HG02588 (cell line): ENCODE measurements around the gene DNMT3L.
"Not testable (repeated sequence)": the region's sequence is repeated elsewhere in the genome, so short reads cannot be mapped to it uniquely, and the experiment has no call there.

Experiments
- ATAC-seq: cut with Tn5 transposase; IDR thresholded peaks from one replicate; pipeline ENCODE4 v1.9.1; 2021; ENCODE audit warnings: mild to moderate bottlenecking, moderate library complexity; ENCODE audit not compliant: unreplicated experiment

Gene DNMT3L

GRCh38 chr21:44249204-44250037 lies 12.3 kb downstream of the DNMT3L start:
- ATAC-seq, result not testable (repeated sequence)

- ATAC-seq, result not testable (repeated sequence)
These were observed 13.8 kb downstream of the DNMT3L start for GRCh38 chr21:44247904-44248303.

GRCh38 chr21:44243980-44244379 lies 17.7 kb downstream of the DNMT3L start:
- ATAC-seq, result peak; percentile 37

- peak; percentile 36 for ATAC-seq
These were observed 20.4 kb downstream of the DNMT3L start for GRCh38 chr21:44241281-44241680.

GRCh38 chr21:44240842-44241241 lies 20.9 kb downstream of the DNMT3L start, which contains the start of gene ICOSLG:
TSS of gene ICOSLG (minus strand) at chr21:44240943. CDS start at chr21:44240817, 126 bp downstream.
- peak; percentile 40 for ATAC-seq

- ATAC-seq, result peak; percentile 22
These were observed 21.3 kb downstream of the DNMT3L start for GRCh38 chr21:44240353-44240752.

GRCh38 chr21:44229561-44229960 lies 32.1 kb downstream of the DNMT3L start:
- not testable (repeated sequence) for ATAC-seq

- not testable (repeated sequence) for ATAC-seq
These were observed 33.6 kb downstream of the DNMT3L start for GRCh38 chr21:44228109-44228508.

- not testable (repeated sequence) for ATAC-seq
These were observed 34.1 kb downstream of the DNMT3L start for GRCh38 chr21:44227614-44228013.

- not testable (repeated sequence) for ATAC-seq
These were observed 36.1 kb downstream of the DNMT3L start for GRCh38 chr21:44225605-44226004.

GRCh38 chr21:44223334-44223733 lies 38.4 kb downstream of the DNMT3L start:
- not testable (repeated sequence) for ATAC-seq

GRCh38 chr21:44220674-44221073 lies 41.0 kb downstream of the DNMT3L start:
- ATAC-seq, result not testable (repeated sequence)

- ATAC-seq, result not testable (repeated sequence)
These were observed 43.2 kb downstream of the DNMT3L start for GRCh38 chr21:44218461-44218860.

- not testable (repeated sequence) for ATAC-seq
These were observed 49.7 kb downstream of the DNMT3L start for GRCh38 chr21:44211978-44212377.

- ATAC-seq, result not testable (repeated sequence)
These were observed 50.1 kb downstream of the DNMT3L start for GRCh38 chr21:44211574-44211973.

GRCh38 chr21:44207860-44208646 lies 53.6 kb downstream of the DNMT3L start:
- not testable (repeated sequence) for ATAC-seq

GRCh38 chr21:44206698-44207676 lies 54.7 kb downstream of the DNMT3L start:
- ATAC-seq, result not testable (repeated sequence)

- not testable (repeated sequence) for ATAC-seq
These were observed 55.5 kb downstream of the DNMT3L start for GRCh38 chr21:44206187-44206586.

GRCh38 chr21:44202590-44203299 lies 59.0 kb downstream of the DNMT3L start:
- ATAC-seq, result not testable (repeated sequence)

- ATAC-seq, result not testable (repeated sequence)
These were observed 61.7 kb downstream of the DNMT3L start for GRCh38 chr21:44199997-44200396.
